ENCODE data around the gene SLC25A11. TPM values are rescaled to one million over a fixed set of nuclear protein-coding genes. Genes with fewer than 3 reads are reported as not detected.

The SLC25A11 gene, protein sequence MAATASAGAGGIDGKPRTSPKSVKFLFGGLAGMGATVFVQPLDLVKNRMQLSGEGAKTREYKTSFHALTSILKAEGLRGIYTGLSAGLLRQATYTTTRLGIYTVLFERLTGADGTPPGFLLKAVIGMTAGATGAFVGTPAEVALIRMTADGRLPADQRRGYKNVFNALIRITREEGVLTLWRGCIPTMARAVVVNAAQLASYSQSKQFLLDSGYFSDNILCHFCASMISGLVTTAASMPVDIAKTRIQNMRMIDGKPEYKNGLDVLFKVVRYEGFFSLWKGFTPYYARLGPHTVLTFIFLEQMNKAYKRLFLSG
- 45.7 TPM for total RNA-seq

DNA sequence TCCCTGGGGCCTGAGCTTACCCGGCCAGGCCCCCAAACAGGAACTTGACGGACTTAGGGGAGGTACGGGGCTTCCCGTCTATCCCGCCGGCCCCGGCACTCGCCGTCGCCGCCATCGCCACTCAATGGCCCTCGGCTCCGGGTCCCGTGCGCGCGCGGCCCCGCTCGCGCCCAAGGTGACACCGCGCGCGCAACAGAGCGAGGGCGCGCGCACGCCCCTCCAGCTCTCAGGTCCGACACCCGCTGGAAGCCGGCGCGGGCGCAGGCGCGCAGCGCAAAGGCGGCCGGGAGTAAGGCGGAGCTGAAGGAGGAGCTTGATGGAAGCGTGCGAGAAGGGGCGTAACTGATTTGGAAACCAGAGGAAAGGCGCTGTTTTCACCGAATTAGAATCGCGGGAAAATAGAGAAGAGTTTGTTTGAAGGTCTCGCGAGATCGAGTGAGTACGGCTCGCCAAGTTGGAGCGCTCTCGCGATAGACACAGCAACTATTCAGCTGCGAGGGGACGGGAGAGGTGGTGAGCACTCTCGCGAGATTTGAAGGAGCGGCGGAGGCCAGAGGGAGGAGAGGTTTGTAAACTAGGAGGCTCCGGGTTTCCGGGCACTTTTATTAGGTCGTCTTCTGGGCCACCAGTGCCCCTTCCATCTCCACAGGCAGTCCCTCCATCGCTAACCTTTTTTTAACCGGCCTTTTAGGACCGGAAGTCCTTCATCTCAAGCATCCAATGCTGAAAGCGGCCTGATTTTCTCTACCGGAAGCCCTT is at the start of gene SLC25A11, which contains the start of gene RNF167:
SLC25A11 (minus strand) TSS at position 251 of the 759 bp plus-strand sequence; CDS start at position 115, 136 bp downstream.
RNF167 (plus strand) TSS at position 473 of the 759 bp plus-strand sequence. CDS start 642 bp downstream, outside the sequence.
- Histone ChIP-seq H3K27ac (peak within 1 kb of the TSS; percentile 88), H3K9me3 (no peaks in the 10 kb centered on the region), H3K4me3 (peak within 1 kb of the TSS; percentile 76 to 88), H3K4me1 (peaks cover 43% of the 10 kb centered on the region), H3K27me3 (no peaks in the 10 kb centered on the region), H3K36me3 (peaks cover 0 to 39% of the 10 kb centered on the region in 2 donors)
- intact Hi-C loops (cut with DNase I), result no loop called here
- TF ChIP-seq POLR2AphosphoS5 (IDR thresholded peaks at IDR 0.05; ENCODE audit: insufficient read depth in 1 of 2, low read depth in 1 of 2) (peak; percentile 79 to 90), POLR2A (IDR thresholded peaks at IDR 0.05) (peak in 1 of 2 donors; percentile 62)
- TF ChIP-seq, protein P1, sequence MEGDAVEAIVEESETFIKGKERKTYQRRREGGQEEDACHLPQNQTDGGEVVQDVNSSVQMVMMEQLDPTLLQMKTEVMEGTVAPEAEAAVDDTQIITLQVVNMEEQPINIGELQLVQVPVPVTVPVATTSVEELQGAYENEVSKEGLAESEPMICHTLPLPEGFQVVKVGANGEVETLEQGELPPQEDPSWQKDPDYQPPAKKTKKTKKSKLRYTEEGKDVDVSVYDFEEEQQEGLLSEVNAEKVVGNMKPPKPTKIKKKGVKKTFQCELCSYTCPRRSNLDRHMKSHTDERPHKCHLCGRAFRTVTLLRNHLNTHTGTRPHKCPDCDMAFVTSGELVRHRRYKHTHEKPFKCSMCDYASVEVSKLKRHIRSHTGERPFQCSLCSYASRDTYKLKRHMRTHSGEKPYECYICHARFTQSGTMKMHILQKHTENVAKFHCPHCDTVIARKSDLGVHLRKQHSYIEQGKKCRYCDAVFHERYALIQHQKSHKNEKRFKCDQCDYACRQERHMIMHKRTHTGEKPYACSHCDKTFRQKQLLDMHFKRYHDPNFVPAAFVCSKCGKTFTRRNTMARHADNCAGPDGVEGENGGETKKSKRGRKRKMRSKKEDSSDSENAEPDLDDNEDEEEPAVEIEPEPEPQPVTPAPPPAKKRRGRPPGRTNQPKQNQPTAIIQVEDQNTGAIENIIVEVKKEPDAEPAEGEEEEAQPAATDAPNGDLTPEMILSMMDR (IDR thresholded peaks at IDR 0.05), result no peak
- DNase-seq (ENCODE audit: extremely low spot score in 2 of 2), result peak in 1 of 2 donors; percentile 99

DNA sequence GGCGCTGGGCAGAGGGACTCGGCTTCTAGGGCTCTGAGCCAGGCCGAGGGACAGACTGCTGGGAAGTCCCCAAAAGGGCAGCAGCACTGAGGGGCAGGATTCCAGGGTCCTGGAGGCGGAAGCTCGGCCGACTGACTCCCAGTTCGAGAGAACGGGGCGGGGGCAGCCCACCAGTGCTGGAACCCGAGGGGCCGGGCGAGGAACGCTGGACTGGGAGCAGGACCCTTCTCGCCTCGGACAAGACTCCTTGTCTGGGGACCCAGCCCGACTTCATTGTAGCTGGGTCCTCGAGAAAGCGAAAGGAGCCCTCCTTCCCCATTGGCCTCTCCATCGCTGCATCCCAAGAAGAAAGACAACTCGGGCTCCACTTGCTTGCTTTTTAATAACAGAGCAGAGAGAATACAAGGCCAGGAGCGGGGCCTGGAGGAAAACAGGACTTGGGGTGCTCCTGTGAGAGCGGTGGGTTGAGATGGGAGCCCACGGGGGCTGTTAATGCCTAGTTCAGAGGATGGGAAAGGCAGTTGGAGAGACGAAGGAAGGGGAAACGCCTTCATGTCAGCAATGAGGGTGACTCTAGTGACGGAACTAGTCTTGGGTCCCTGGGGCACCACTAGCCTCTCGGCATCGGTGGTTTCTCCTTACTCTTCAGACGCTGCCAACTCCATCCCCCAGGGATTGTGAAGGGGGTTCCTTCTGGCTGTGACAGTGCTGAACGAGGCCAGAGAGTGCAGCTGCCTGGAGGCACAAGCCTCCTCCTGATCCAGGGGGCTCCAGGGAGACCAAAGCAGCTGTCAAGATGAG is 48.1 kb upstream of the SLC25A11 start:
- Histone ChIP-seq H3K27ac (peak overlapping the region; percentile 89), H3K4me3 (peak overlapping the region; percentile 66 to 95), H3K27me3 (no peaks in the 10 kb centered on the region), H3K36me3 (no peaks in the 10 kb centered on the region), H3K9me3 (no peaks in the 10 kb centered on the region), H3K4me1 (peaks cover 32% of the 10 kb centered on the region)
- TF ChIP-seq, protein P1 (IDR thresholded peaks at IDR 0.05), result no peak
- peak in 1 of 2 donors; percentile 75 for TF ChIP-seq POLR2AphosphoS5 (IDR thresholded peaks at IDR 0.05; ENCODE audit: insufficient read depth in 1 of 2, low read depth in 1 of 2)
- intact Hi-C loops (cut with DNase I), result loop anchor here (10.0 kb wide), 1 partner anchor 47 kb away; the partner anchor contains the start of gene SLC52A1
- peak in 1 of 2 donors; percentile 87 for DNase-seq (ENCODE audit: extremely low spot score in 2 of 2)

DNA sequence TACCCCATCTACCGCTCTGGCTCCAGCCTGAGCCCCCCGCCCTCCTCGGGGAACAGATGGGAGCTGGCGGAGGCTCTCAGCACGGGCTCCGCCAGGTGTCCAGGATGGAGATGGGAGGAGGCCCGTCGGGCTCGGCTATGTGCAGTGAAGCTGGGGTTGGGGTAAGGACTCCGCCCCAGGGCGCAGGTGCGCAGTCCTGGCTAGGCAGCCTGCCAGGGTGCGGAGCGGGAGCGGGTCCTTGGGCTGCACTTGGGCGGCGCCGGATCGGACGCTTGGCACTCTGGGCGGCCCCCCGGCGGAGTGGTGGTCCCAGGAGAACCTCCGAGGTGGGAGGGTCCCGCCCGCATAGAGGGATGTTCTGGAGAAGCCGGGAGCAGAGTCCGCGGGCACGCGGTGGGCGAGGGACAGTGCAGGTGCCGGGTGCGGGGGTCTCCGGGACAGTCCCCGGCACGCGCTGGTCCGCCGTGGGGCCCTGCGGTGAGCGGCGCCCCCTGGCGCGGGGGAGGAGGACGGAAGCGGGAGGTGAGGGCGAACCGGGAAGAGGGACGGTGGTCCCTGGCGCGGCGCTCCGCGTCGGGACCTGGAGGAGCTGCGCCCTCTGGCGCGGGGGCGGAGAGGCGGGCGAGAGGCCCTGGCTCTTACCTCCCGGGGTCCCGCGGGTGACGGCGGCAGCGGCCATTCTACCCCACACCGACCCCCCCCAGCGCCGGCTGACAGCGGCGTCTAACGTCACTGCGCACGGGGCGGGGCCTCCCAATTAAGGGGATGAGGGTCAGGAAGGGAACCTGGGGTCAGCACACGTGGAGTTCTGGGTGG is 47.3 kb upstream of the SLC25A11 start, which contains the start of gene CAMTA2:
CAMTA2 (minus strand) TSS at position 725 of the 816 bp plus-strand sequence. CDS start 1,453 bp downstream, outside the sequence.
- no peak for DNase-seq (ENCODE audit: extremely low spot score in 2 of 2)
- no peaks in the 10 kb centered on the region for H3K9me3 ChIP-seq
- TF ChIP-seq, protein P1 (IDR thresholded peaks at IDR 0.05), result peak; percentile 22 to 89 (median 63)
- peak in 1 of 2 donors; percentile 81 for TF ChIP-seq POLR2A (IDR thresholded peaks at IDR 0.05)
- peak; percentile 69 to 93 for TF ChIP-seq POLR2AphosphoS5 (IDR thresholded peaks at IDR 0.05; ENCODE audit: insufficient read depth in 1 of 2, low read depth in 1 of 2)
- H3K4me3 ChIP-seq, result peak within 1 kb of the TSS; percentile 66 to 95
- peaks cover 32% of the 10 kb centered on the region for H3K4me1 ChIP-seq
- H3K36me3 ChIP-seq, result peaks cover 0 to 6% of the 10 kb centered on the region in 2 donors
- peak within 1 kb of the TSS; percentile 89 for H3K27ac ChIP-seq
- no peaks in the 10 kb centered on the region for H3K27me3 ChIP-seq
- intact Hi-C loops (cut with DNase I), result loop anchor here (10.0 kb wide), 1 partner anchor 48 kb away; the partner anchor contains the start of gene SLC52A1

DNA sequence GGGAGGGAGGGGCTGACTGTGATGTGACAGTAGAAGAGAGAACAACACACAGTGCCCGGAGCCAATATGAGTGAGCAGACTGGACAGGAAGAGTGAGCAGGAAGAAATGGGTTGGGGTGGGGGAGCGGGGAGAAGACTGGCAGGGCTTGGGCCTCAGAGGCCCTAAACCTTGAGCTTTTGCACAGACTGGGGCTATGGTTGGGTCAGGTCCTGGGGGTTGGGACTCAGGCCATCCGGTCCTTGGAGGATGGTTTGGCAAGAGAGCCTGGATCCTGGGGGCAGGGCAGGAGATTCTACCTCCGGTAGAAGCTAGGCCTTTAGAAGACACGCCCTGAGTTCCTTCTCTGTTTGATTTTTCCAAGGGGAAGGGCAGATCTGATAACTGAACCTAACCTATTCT is 46.6 kb upstream of the SLC25A11 start:
- Histone ChIP-seq H3K9me3 (no peaks in the 10 kb centered on the region), H3K4me1 (peaks cover 32% of the 10 kb centered on the region), H3K27me3 (no peaks in the 10 kb centered on the region), H3K27ac (peak overlapping the region; percentile 89), H3K4me3 (peak overlapping the region; percentile 66 to 95), H3K36me3 (peaks cover 0 to 12% of the 10 kb centered on the region in 2 donors)
- TF ChIP-seq, protein P1 (IDR thresholded peaks at IDR 0.05), result no peak
- TF ChIP-seq POLR2AphosphoS5 (IDR thresholded peaks at IDR 0.05; ENCODE audit: insufficient read depth in 1 of 2, low read depth in 1 of 2) (no peak), POLR2A (IDR thresholded peaks at IDR 0.05) (no peak)
- DNase-seq (ENCODE audit: extremely low spot score in 2 of 2), result no peak
- intact Hi-C loops (cut with DNase I), result loop anchor here (10.0 kb wide), 1 partner anchor 48 kb away; the partner anchor contains the start of gene SLC52A1

Data from vagina (tissue), 2 donors.